Measurements from ENCODE around the gene CBL. TPM values are rescaled to one million over a fixed set of nuclear protein-coding genes. Genes with fewer than 3 reads are reported as not detected.

Gene CBL
- total RNA-seq, 4 donors from 2014 or later = 11.1 to 20.6 (median 15.9) TPM

- no peaks in the 10 kb centered on the region for H3K9me3 ChIP-seq
- H3K36me3 ChIP-seq = peaks cover 0 to 47% (median 0%) of the 10 kb centered on the region in 3 donors
- TF ChIP-seq CTCF (IDR thresholded peaks at IDR 0.05) (no peak), POLR2A (IDR thresholded peaks at IDR 0.05) (no peak)
- DNase-seq = no peak
- no peak overlapping the region for H3K4me3 ChIP-seq
- no peaks in the 10 kb centered on the region for H3K27me3 ChIP-seq
- H3K27ac ChIP-seq = no peak overlapping the region
- H3K4me1 ChIP-seq = peaks cover 0 to 2% (median 0%) of the 10 kb centered on the region in 4 donors
Measured at GRCh38 chr11:119293461-119293860, 87.3 kb downstream of the CBL start.

- H3K27me3 ChIP-seq = no peaks in the 10 kb centered on the region
- H3K4me3 ChIP-seq = no peak overlapping the region
- peaks cover 0 to 8% (median 0%) of the 10 kb centered on the region in 4 donors for H3K4me1 ChIP-seq
- peaks cover 0 to 51% (median 0%) of the 10 kb centered on the region in 3 donors for H3K36me3 ChIP-seq
- no peak for DNase-seq
- no peak overlapping the region for H3K27ac ChIP-seq
- H3K9me3 ChIP-seq = no peaks in the 10 kb centered on the region
- TF ChIP-seq POLR2A (IDR thresholded peaks at IDR 0.05) = no peak
- TF ChIP-seq CTCF (IDR thresholded peaks at IDR 0.05) = no peak
Measured at GRCh38 chr11:119295178-119295577, 89.0 kb downstream of the CBL start.

DNA sequence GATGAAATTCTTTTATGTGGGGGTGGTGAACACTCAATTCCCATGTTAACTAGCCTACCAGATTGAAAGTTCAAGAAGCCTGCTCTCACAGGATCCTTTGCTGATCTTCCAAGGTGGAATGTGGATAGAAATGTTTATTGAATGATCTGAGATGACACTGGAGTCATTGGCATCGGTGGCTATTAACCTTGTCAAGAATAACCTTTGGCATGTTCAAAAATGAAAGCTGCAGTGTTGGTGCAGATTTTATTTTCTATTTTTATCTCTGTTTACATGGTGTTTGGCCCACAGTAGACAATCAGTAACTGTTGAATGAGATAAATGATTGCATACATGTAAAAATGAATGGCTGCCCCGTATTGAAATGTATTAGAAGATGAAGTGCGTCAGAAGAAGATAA, 91.8 kb downstream of the CBL start:
- peaks cover 0 to 65% (median 0%) of the 10 kb centered on the region in 3 donors for H3K36me3 ChIP-seq
- no peak for DNase-seq
- TF ChIP-seq POLR2A (IDR thresholded peaks at IDR 0.05) (no peak), CTCF (IDR thresholded peaks at IDR 0.05) (no peak)

GRCh38 chr11:119298726-119299125, 92.6 kb downstream of the CBL start:
- Histone ChIP-seq H3K4me1 (peaks cover 0 to 8% (median 0%) of the 10 kb centered on the region in 4 donors), H3K27me3 (no peaks in the 10 kb centered on the region), H3K27ac (peak overlapping the region in 1 of 4 donors; percentile 36), H3K4me3 (no peak overlapping the region), H3K36me3 (peaks cover 0 to 71% (median 0%) of the 10 kb centered on the region in 3 donors), H3K9me3 (no peaks in the 10 kb centered on the region)
- no peak for DNase-seq
- TF ChIP-seq CTCF (IDR thresholded peaks at IDR 0.05) = no peak
- TF ChIP-seq POLR2A (IDR thresholded peaks at IDR 0.05) = no peak

More for the DNA sequence above, 91.8 kb downstream of the CBL start:
- Histone ChIP-seq H3K27me3 (no peaks in the 10 kb centered on the region), H3K27ac (peak overlapping the region in 1 of 4 donors; percentile 36), H3K4me1 (peaks cover 0 to 8% (median 0%) of the 10 kb centered on the region in 4 donors), H3K9me3 (no peaks in the 10 kb centered on the region), H3K4me3 (no peak overlapping the region)

DNA sequence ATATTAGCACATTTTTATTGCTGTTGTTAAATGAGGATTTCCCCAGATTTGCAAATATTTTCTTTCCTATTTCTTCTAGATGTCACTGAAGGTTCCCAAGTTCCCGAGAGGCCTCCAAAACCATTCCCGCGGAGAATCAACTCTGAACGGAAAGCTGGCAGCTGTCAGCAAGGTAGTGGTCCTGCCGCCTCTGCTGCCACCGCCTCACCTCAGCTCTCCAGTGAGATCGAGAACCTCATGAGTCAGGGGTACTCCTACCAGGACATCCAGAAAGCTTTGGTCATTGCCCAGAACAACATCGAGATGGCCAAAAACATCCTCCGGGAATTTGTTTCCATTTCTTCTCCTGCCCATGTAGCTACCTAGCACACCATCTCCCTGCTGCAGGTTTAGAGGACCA, 93.3 kb downstream of the CBL start:
- no peak overlapping the region for H3K4me3 ChIP-seq
- H3K4me1 ChIP-seq = peaks cover 0 to 8% (median 0%) of the 10 kb centered on the region in 4 donors
- H3K27ac ChIP-seq = peak overlapping the region in 1 of 4 donors; percentile 19
- peaks cover 0 to 70% (median 0%) of the 10 kb centered on the region in 3 donors for H3K36me3 ChIP-seq
- H3K27me3 ChIP-seq = no peaks in the 10 kb centered on the region
- H3K9me3 ChIP-seq = no peaks in the 10 kb centered on the region
- DNase-seq = no peak
- TF ChIP-seq POLR2A (IDR thresholded peaks at IDR 0.05) (no peak), CTCF (IDR thresholded peaks at IDR 0.05) (no peak)
